Activated CD8-positive, alpha-beta memory T cell treated with anti-CD3 and anti-CD28 coated beads, Interleukin-2, amount 10 ng/mL, durations not matched to agents 7 days and 5 days (primary cell): ENCODE results near the gene HMCN2. TPM values are rescaled to one million over a fixed set of nuclear protein-coding genes. Genes with fewer than 3 reads are reported as not detected.

ENCODE experiments used
- ATAC-seq: fragments of 150-1000 bp; cut with Tn5 transposase; one replicate; pipeline ENCODE4 v1.10.0; 2021; ENCODE audit warnings: moderate library complexity
- CTCF ChIA-PET: fragments of 350-600 bp; sonication (Branson Sonifier 250); formaldehyde crosslinking; loops from one replicate; lab custom pipeline; 2021; ENCODE audit warnings: antibody characterized with exemption; lab: Charles Lee
- DNase-seq: peaks from one replicate; pipeline ENCODE4 v3.0.0-alpha.2; 2020
- H3K27ac Mint-ChIP-seq: one replicate; pipeline ENCODE4 v1.8.0; 2021; ENCODE audit warnings: mild to moderate bottlenecking, mixed read lengths
- H3K27me3 Mint-ChIP-seq: one replicate; pipeline ENCODE4 v1.8.0; 2021; ENCODE audit warnings: mixed read lengths
- H3K36me3 Mint-ChIP-seq: one replicate; pipeline ENCODE4 v1.8.0; 2021; ENCODE audit warnings: mild to moderate bottlenecking, mixed read lengths
- H3K4me1 Mint-ChIP-seq: one replicate; pipeline ENCODE4 v1.8.0; 2021; ENCODE audit warnings: mixed read lengths
- H3K4me3 Mint-ChIP-seq: one replicate; pipeline ENCODE4 v1.8.0; 2021; ENCODE audit warnings: mild to moderate bottlenecking, moderate library complexity, mixed read lengths
- H3K9me3 Mint-ChIP-seq: one replicate; pipeline ENCODE4 v1.8.0; 2022; ENCODE audit warnings: low read depth, mixed read lengths
- total RNA-seq, 2 experiments: library from RNA; stranded (reverse); gene quantifications; one replicate each; pipeline ENCODE4 v1.2.3, GENCODE V29; 2021

Gene HMCN2
- total RNA-seq, 2 experiments from 2014 or later: not detected

- H3K9me3 Mint-ChIP-seq: no peaks in the 10 kb centered on the region
- ATAC-seq: no peak
- CTCF ChIA-PET: no interaction called here
- DNase-seq: no peak
- H3K4me1 Mint-ChIP-seq: no peaks in the 10 kb centered on the region
- H3K36me3 Mint-ChIP-seq: no peaks in the 10 kb centered on the region
- H3K4me3 Mint-ChIP-seq: no peak overlapping the region
- no peaks in the 10 kb centered on the region for H3K27me3 Mint-ChIP-seq
- no peak overlapping the region for H3K27ac Mint-ChIP-seq
Observed at GRCh38 chr9:130284249-130284625, 18.7 kb downstream of the HMCN2 start.

- Mint-ChIP-seq H3K4me3 (no peak overlapping the region), H3K27ac (no peak overlapping the region), H3K36me3 (no peaks in the 10 kb centered on the region), H3K4me1 (no peaks in the 10 kb centered on the region), H3K27me3 (no peaks in the 10 kb centered on the region), H3K9me3 (no peaks in the 10 kb centered on the region)
- DNase-seq: no peak
- ATAC-seq: no peak
- CTCF ChIA-PET: no interaction called here
Observed at GRCh38 chr9:130284690-130285089, 19.1 kb downstream of the HMCN2 start.

GRCh38 chr9:130285271-130285670 lies 19.7 kb downstream of the HMCN2 start:
- H3K36me3 Mint-ChIP-seq: no peaks in the 10 kb centered on the region
- no peak overlapping the region for H3K4me3 Mint-ChIP-seq
- peaks cover under 1% of the 10 kb centered on the region for H3K27me3 Mint-ChIP-seq
- no peak overlapping the region for H3K27ac Mint-ChIP-seq
- DNase-seq: no peak
- no peaks in the 10 kb centered on the region for H3K4me1 Mint-ChIP-seq
- ATAC-seq: no peak
- H3K9me3 Mint-ChIP-seq: no peaks in the 10 kb centered on the region
- CTCF ChIA-PET: no interaction called here

GRCh38 chr9:130286072-130286770 lies 20.7 kb downstream of the HMCN2 start:
- Mint-ChIP-seq H3K36me3 (no peaks in the 10 kb centered on the region), H3K9me3 (no peaks in the 10 kb centered on the region), H3K4me3 (no peak overlapping the region), H3K27ac (no peak overlapping the region), H3K27me3 (peaks cover 6% of the 10 kb centered on the region), H3K4me1 (no peaks in the 10 kb centered on the region)
- DNase-seq: no peak
- ATAC-seq: no peak
- CTCF ChIA-PET: interaction anchor here (0.9 kb wide), 1 partner anchor 44 kb away, joined by 3 read pairs; no protein-coding TSS in a partner anchor

- CTCF ChIA-PET: interaction anchor here (0.9 kb wide), 1 partner anchor 45 kb away, joined by 3 read pairs; no protein-coding TSS in a partner anchor
- no peaks in the 10 kb centered on the region for H3K36me3 Mint-ChIP-seq
- ATAC-seq (no peak), DNase-seq (no peak)
- peaks cover 6% of the 10 kb centered on the region for H3K27me3 Mint-ChIP-seq
- no peak overlapping the region for H3K27ac Mint-ChIP-seq
- no peaks in the 10 kb centered on the region for H3K4me1 Mint-ChIP-seq
- H3K9me3 Mint-ChIP-seq: no peaks in the 10 kb centered on the region
- H3K4me3 Mint-ChIP-seq: no peak overlapping the region
Observed at GRCh38 chr9:130286781-130287428, 21.3 kb downstream of the HMCN2 start.

- H3K4me3 Mint-ChIP-seq: no peak overlapping the region
- H3K4me1 Mint-ChIP-seq: no peaks in the 10 kb centered on the region
- H3K36me3 Mint-ChIP-seq: no peaks in the 10 kb centered on the region
- no peak overlapping the region for H3K27ac Mint-ChIP-seq
- peaks cover 8% of the 10 kb centered on the region for H3K27me3 Mint-ChIP-seq
- no peaks in the 10 kb centered on the region for H3K9me3 Mint-ChIP-seq
- CTCF ChIA-PET: no interaction called here
- ATAC-seq: no peak
- DNase-seq: no peak
Observed at GRCh38 chr9:130287736-130288135, 22.2 kb downstream of the HMCN2 start.

- H3K4me1 Mint-ChIP-seq: no peaks in the 10 kb centered on the region
- no peaks in the 10 kb centered on the region for H3K9me3 Mint-ChIP-seq
- no peak overlapping the region for H3K27ac Mint-ChIP-seq
- CTCF ChIA-PET: no interaction called here
- no peak for ATAC-seq
- H3K4me3 Mint-ChIP-seq: no peak overlapping the region
- peaks cover 12% of the 10 kb centered on the region for H3K27me3 Mint-ChIP-seq
- DNase-seq: no peak
- H3K36me3 Mint-ChIP-seq: no peaks in the 10 kb centered on the region
Observed at GRCh38 chr9:130288393-130288792, 22.8 kb downstream of the HMCN2 start.

- Mint-ChIP-seq H3K4me3 (no peak overlapping the region), H3K27ac (no peak overlapping the region), H3K9me3 (no peaks in the 10 kb centered on the region), H3K36me3 (no peaks in the 10 kb centered on the region), H3K27me3 (peaks cover 14% of the 10 kb centered on the region), H3K4me1 (no peaks in the 10 kb centered on the region)
- CTCF ChIA-PET: no interaction called here
- ATAC-seq (no peak), DNase-seq (no peak)
Observed at GRCh38 chr9:130288926-130289690, 23.5 kb downstream of the HMCN2 start.

GRCh38 chr9:130289711-130290241 lies 24.2 kb downstream of the HMCN2 start:
- CTCF ChIA-PET: no interaction called here
- Mint-ChIP-seq H3K9me3 (no peaks in the 10 kb centered on the region), H3K4me1 (no peaks in the 10 kb centered on the region), H3K36me3 (no peaks in the 10 kb centered on the region), H3K4me3 (no peak overlapping the region), H3K27me3 (peaks cover 14% of the 10 kb centered on the region), H3K27ac (no peak overlapping the region)
- DNase-seq: no peak
- no peak for ATAC-seq

GRCh38 chr9:130290291-130291181 lies 25.0 kb downstream of the HMCN2 start:
- H3K36me3 Mint-ChIP-seq: no peaks in the 10 kb centered on the region
- H3K4me1 Mint-ChIP-seq: no peaks in the 10 kb centered on the region
- ATAC-seq (no peak), DNase-seq (no peak)
- H3K4me3 Mint-ChIP-seq: no peak overlapping the region
- H3K9me3 Mint-ChIP-seq: no peaks in the 10 kb centered on the region
- CTCF ChIA-PET: interaction anchor here (0.7 kb wide), 1 partner anchor 588 kb away, joined by 3 read pairs; no protein-coding TSS in a partner anchor
- no peak overlapping the region for H3K27ac Mint-ChIP-seq
- peaks cover 14% of the 10 kb centered on the region for H3K27me3 Mint-ChIP-seq

- Mint-ChIP-seq H3K36me3 (no peaks in the 10 kb centered on the region), H3K27me3 (peaks cover 14% of the 10 kb centered on the region), H3K9me3 (no peaks in the 10 kb centered on the region), H3K4me3 (no peak overlapping the region), H3K27ac (no peak overlapping the region), H3K4me1 (no peaks in the 10 kb centered on the region)
- ATAC-seq (no peak), DNase-seq (no peak)
- CTCF ChIA-PET: no interaction called here
Observed at GRCh38 chr9:130291474-130291873, 25.9 kb downstream of the HMCN2 start.

GRCh38 chr9:130292106-130292505 lies 26.5 kb downstream of the HMCN2 start:
- Mint-ChIP-seq H3K9me3 (no peaks in the 10 kb centered on the region), H3K36me3 (no peaks in the 10 kb centered on the region), H3K27ac (no peak overlapping the region), H3K4me1 (no peaks in the 10 kb centered on the region), H3K27me3 (peaks cover 16% of the 10 kb centered on the region), H3K4me3 (no peak overlapping the region)
- CTCF ChIA-PET: no interaction called here
- ATAC-seq (no peak), DNase-seq (no peak)

GRCh38 chr9:130294664-130295063 lies 29.1 kb downstream of the HMCN2 start:
- Mint-ChIP-seq H3K27me3 (peaks cover 19% of the 10 kb centered on the region), H3K36me3 (no peaks in the 10 kb centered on the region), H3K27ac (no peak overlapping the region), H3K9me3 (no peaks in the 10 kb centered on the region), H3K4me3 (no peak overlapping the region), H3K4me1 (no peaks in the 10 kb centered on the region)
- CTCF ChIA-PET: no interaction called here
- DNase-seq (no peak), ATAC-seq (no peak)
